NCI-H1436 (cell line): Measurements from ENCODE around the gene TBL2.
A peak's percentile ranks its signal among the peaks of the same experiment; 100 is the strongest.
"Not testable (repeated sequence)": the region's sequence is repeated elsewhere in the genome, so short reads cannot be mapped to it uniquely, and the experiment has no call there.

Source experiments
- DNase-seq: peaks from one replicate; lab custom pipeline; 2025; lab: John Stamatoyannopoulos, UW

The TBL2 gene

GRCh38 chr7:73570521-73570920 lies 7.9 kb downstream of the TBL2 start:
- no peak for DNase-seq

- no peak for DNase-seq
Observed at GRCh38 chr7:73569042-73569608, 9.3 kb downstream of the TBL2 start.

GRCh38 chr7:73567846-73568685 lies 10.3 kb downstream of the TBL2 start:
- no peak for DNase-seq

- no peak for DNase-seq
Observed at GRCh38 chr7:73567140-73567539, 11.2 kb downstream of the TBL2 start.

GRCh38 chr7:73566431-73566830 lies 11.9 kb downstream of the TBL2 start:
- not testable (repeated sequence) for DNase-seq

- no peak for DNase-seq
Observed at GRCh38 chr7:73565675-73566340, 12.6 kb downstream of the TBL2 start.

- no peak for DNase-seq
Observed at GRCh38 chr7:73560109-73560835, 18.1 kb downstream of the TBL2 start.

- DNase-seq: peak; percentile 64
Observed at GRCh38 chr7:73557397-73558257, 20.8 kb downstream of the TBL2 start, which contains the start of gene BCL7B. TSS of gene BCL7B (minus strand) at chr7:73557690. CDS start at chr7:73557578, 112 bp downstream.

- DNase-seq: peak; percentile 86
Observed at GRCh38 chr7:73557108-73557396, 21.3 kb downstream of the TBL2 start.

- DNase-seq: no peak
Observed at GRCh38 chr7:73556208-73557107, 21.9 kb downstream of the TBL2 start.

GRCh38 chr7:73555411-73555982 lies 22.9 kb downstream of the TBL2 start:
- DNase-seq: no peak

- not testable (repeated sequence) for DNase-seq
Observed at GRCh38 chr7:73550093-73550492, 28.3 kb downstream of the TBL2 start.

- no peak for DNase-seq
Observed at GRCh38 chr7:73549176-73549575, 29.2 kb downstream of the TBL2 start.

GRCh38 chr7:73547841-73548240 lies 30.5 kb downstream of the TBL2 start:
- DNase-seq: no peak

GRCh38 chr7:73544678-73545077 lies 33.7 kb downstream of the TBL2 start:
- DNase-seq: no peak

GRCh38 chr7:73541722-73542121 lies 36.7 kb downstream of the TBL2 start:
- DNase-seq: no peak

GRCh38 chr7:73539709-73540108 lies 38.7 kb downstream of the TBL2 start:
- no peak for DNase-seq

GRCh38 chr7:73538510-73538909 lies 39.9 kb downstream of the TBL2 start:
- not testable (repeated sequence) for DNase-seq

GRCh38 chr7:73537051-73537450 lies 41.3 kb downstream of the TBL2 start:
- DNase-seq: no peak

- DNase-seq: no peak
Observed at GRCh38 chr7:73536479-73536878, 41.9 kb downstream of the TBL2 start.
